Ramos (cell line): ENCODE measurements around the gene CMIP.

Experiments used
- in situ Hi-C: fragments of 300-500 bp; cut with MboI; formaldehyde crosslinking; loops from one replicate; pipeline ENCODE4 v1.14.3; 2022; ENCODE audit warnings: low sequenced_read_pairs; ENCODE audit not compliant: unreplicated experiment

Gene CMIP

GRCh38 chr16:81713796-81714195 is 269.2 kb downstream of the CMIP start:
- in situ Hi-C loops: no loop called here

- in situ Hi-C loops: no loop called here
These were observed 270.0 kb downstream of the CMIP start for GRCh38 chr16:81714583-81714982.

GRCh38 chr16:81715358-81716196 is 271.0 kb downstream of the CMIP start:
- in situ Hi-C loops: no loop called here

- in situ Hi-C loops: no loop called here
These were observed 272.0 kb downstream of the CMIP start for GRCh38 chr16:81716478-81717225.

- in situ Hi-C loops: no loop called here
These were observed 273.1 kb downstream of the CMIP start for GRCh38 chr16:81717662-81718189.

GRCh38 chr16:81718637-81719036 is 274.0 kb downstream of the CMIP start:
- in situ Hi-C loops: no loop called here

GRCh38 chr16:81719993-81720392 is 275.4 kb downstream of the CMIP start:
- in situ Hi-C loops: loop anchor here (10.0 kb wide), 1 partner anchor 325 kb away; no protein-coding TSS in a partner anchor

GRCh38 chr16:81720973-81721906 is 276.6 kb downstream of the CMIP start:
- in situ Hi-C loops: loop anchor here (10.0 kb wide), 1 partner anchor 326 kb away; no protein-coding TSS in a partner anchor

- in situ Hi-C loops: loop anchor here (10.0 kb wide), 1 partner anchor 328 kb away; no protein-coding TSS in a partner anchor
These were observed 278.6 kb downstream of the CMIP start for GRCh38 chr16:81723098-81723723.

- in situ Hi-C loops: loop anchor here (5.0 to 25.0 kb wide), 3 partner anchors 334 to 691 kb away; partner anchors contain the start of gene ATMIN
These were observed 283.8 kb downstream of the CMIP start for GRCh38 chr16:81728435-81728834.

GRCh38 chr16:81729451-81729850 is 284.8 kb downstream of the CMIP start:
- in situ Hi-C loops: loop anchor here (5.0 to 25.0 kb wide), 3 partner anchors 335 to 692 kb away; partner anchors contain the start of gene ATMIN

GRCh38 chr16:81730090-81731051 is 285.8 kb downstream of the CMIP start:
- in situ Hi-C loops: loop anchor here (25.0 kb wide), 1 partner anchor 693 kb away; the partner anchor contains the start of gene ATMIN

GRCh38 chr16:81731649-81732048 is 287.0 kb downstream of the CMIP start:
- in situ Hi-C loops: loop anchor here (25.0 kb wide), 1 partner anchor 694 kb away; the partner anchor contains the start of gene ATMIN

GRCh38 chr16:81732699-81733098 is 288.1 kb downstream of the CMIP start:
- in situ Hi-C loops: loop anchor here (25.0 kb wide), 1 partner anchor 695 kb away; the partner anchor contains the start of gene ATMIN

- in situ Hi-C loops: loop anchor here (25.0 kb wide), 1 partner anchor 696 kb away; the partner anchor contains the start of gene ATMIN
These were observed 288.7 kb downstream of the CMIP start for GRCh38 chr16:81733295-81733694.

- in situ Hi-C loops: loop anchor here (25.0 kb wide), 1 partner anchor 698 kb away; the partner anchor contains the start of gene ATMIN
These were observed 290.2 kb downstream of the CMIP start for GRCh38 chr16:81734632-81735434.
